ENCODE measurements around the gene AGA.

Gene AGA

GRCh38 chr4:177403746-177404145 is 38.5 kb downstream of the AGA start:
- TF ChIP-seq CTCF (IDR thresholded peaks at IDR 0.05; ENCODE audit: control extremely low read depth, extremely low read depth, low read depth, missing control alignments): no peak
- no peak for DNase-seq (ENCODE audit: extremely low spot score)
- POLR2A ChIA-PET: no interaction called here
- CTCF ChIA-PET: interaction anchor here (0.9 kb wide), 1 partner anchor 19 kb away, joined by 3 read pairs; no protein-coding TSS in a partner anchor

GRCh38 chr4:177401658-177402273 is 40.5 kb downstream of the AGA start:
- no peak for TF ChIP-seq CTCF (IDR thresholded peaks at IDR 0.05; ENCODE audit: control extremely low read depth, extremely low read depth, low read depth, missing control alignments)
- no peak for DNase-seq (ENCODE audit: extremely low spot score)
- CTCF ChIA-PET: no interaction called here
- POLR2A ChIA-PET: no interaction called here

GRCh38 chr4:177400030-177400429 is 42.2 kb downstream of the AGA start:
- TF ChIP-seq CTCF (IDR thresholded peaks at IDR 0.05; ENCODE audit: control extremely low read depth, extremely low read depth, low read depth, missing control alignments): no peak
- ChIA-PET CTCF (no interaction called here), POLR2A (interaction anchor here (0.6 kb wide), 1 partner anchor 22 kb away, joined by 3 read pairs; no protein-coding TSS in a partner anchor)
- no peak for DNase-seq (ENCODE audit: extremely low spot score)

- no peak for TF ChIP-seq CTCF (IDR thresholded peaks at IDR 0.05; ENCODE audit: control extremely low read depth, extremely low read depth, low read depth, missing control alignments)
- no peak for DNase-seq (ENCODE audit: extremely low spot score)
- POLR2A ChIA-PET: no interaction called here
- CTCF ChIA-PET: no interaction called here
Observed at GRCh38 chr4:177396352-177396751, 45.9 kb downstream of the AGA start.

GRCh38 chr4:177393236-177393635 is 49.0 kb downstream of the AGA start:
- no peak for DNase-seq (ENCODE audit: extremely low spot score)
- CTCF ChIA-PET: interaction anchor here (0.9 to 1.5 kb wide), 4 partner anchors 12 to 346 kb away, joined by 3 to 5 read pairs (median 4); no protein-coding TSS in a partner anchor

GRCh38 chr4:177391953-177392352 is 50.3 kb downstream of the AGA start:
- CTCF ChIA-PET: interaction anchor here (1.2 kb wide), 1 partner anchor 11 kb away, joined by 3 read pairs; no protein-coding TSS in a partner anchor
- no peak for TF ChIP-seq CTCF (IDR thresholded peaks at IDR 0.05; ENCODE audit: control extremely low read depth, extremely low read depth, low read depth, missing control alignments)
- POLR2A ChIA-PET: no interaction called here
- no peak for DNase-seq (ENCODE audit: extremely low spot score)

More at GRCh38 chr4:177393236-177393635, 49.0 kb downstream of the AGA start:
- POLR2A ChIA-PET: no interaction called here
- TF ChIP-seq CTCF (IDR thresholded peaks at IDR 0.05; ENCODE audit: control extremely low read depth, extremely low read depth, low read depth, missing control alignments): no peak
